ENCODE measurements around the gene GGT5. TPM values are rescaled to one million over a fixed set of nuclear protein-coding genes. Genes with fewer than 3 reads are reported as not detected.

GGT5 gene
- total and polyA plus RNA-seq, 2 of the 13 experiments (the other 11 are each of a cell fraction or from before 2014, with no cell fraction given), result 0.69 to 3.1 TPM

DNA sequence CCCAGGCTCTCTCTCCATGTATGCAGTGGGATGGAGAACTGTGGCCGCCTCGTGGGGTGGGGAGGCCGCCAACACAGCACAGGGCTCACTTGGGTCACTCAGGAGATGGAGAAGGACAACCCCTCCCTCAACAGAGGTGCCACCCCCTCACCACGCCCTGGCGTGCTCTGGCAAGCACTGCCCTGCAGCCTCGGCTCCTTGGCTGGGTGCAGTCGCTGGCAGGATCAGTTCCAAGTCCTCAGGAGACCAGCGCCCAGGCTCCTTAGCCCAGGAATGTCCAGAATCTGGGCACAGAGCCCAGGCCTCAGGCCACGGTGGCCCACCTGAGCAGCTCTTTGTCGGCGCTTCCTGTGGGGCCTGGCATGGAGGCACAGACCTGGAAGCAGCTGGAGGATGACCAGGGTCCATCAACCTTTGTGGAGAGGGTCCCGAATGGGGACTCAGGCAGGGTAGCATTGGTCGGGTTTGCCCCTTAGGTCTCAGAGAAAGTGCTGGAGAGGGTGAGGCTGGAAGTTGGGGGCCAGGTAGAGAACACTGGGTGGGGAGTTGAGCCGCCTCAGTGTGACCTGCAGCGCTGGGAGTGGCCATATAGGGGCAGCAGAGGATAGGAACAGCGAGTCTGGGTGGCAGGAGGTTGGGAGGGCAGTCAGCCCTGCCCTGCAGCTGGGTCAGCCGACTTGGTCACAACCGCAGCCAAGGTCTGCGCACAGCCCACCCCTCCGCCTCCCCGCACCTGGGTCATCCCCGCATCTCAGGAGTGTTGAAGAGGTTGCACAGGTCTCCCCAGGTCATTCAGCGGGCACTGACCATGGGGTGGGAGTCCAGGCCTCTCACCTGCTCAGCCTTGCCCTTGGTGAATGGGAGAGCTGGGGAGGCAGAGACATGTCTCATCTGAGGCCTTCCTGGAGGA, 55.4 kb downstream of the GGT5 start (continued):
- TF ChIP-seq ZNF746 (CRISPR knock-in tag; IDR thresholded peaks at IDR 0.05) (no peak), KAT2B (IDR thresholded peaks at IDR 0.05; ENCODE audit: borderline replicate concordance, low read depth, low read length) (no peak), ZBTB39 (CRISPR knock-in tag; IDR thresholded peaks at IDR 0.05) (no peak), MED8 (CRISPR knock-in tag; IDR thresholded peaks at IDR 0.05; ENCODE audit: insufficient replicate concordance) (no peak), CHD4 (IDR thresholded peaks at IDR 0.05; ENCODE audit: borderline replicate concordance, low read length) (no peak), YEATS4 (CRISPR knock-in tag; IDR thresholded peaks at IDR 0.05; ENCODE audit: borderline replicate concordance) (no peak), ZNF678 (CRISPR knock-in tag; IDR thresholded peaks at IDR 0.05) (no peak), ZEB1 (IDR thresholded peaks at IDR 0.05; ENCODE audit: insufficient replicate concordance, low read depth) (no peak), HNRNPLL (IDR thresholded peaks at IDR 0.05; ENCODE audit: low read depth, low read length, poor library complexity, severe bottlenecking) (no peak), ZNF816 (CRISPR knock-in tag; IDR thresholded peaks at IDR 0.05; ENCODE audit: borderline replicate concordance) (no peak), ZNF564 (CRISPR knock-in tag; IDR thresholded peaks at IDR 0.05) (no peak), CBX1 (IDR thresholded peaks at IDR 0.05; ENCODE audit: low read depth) (no peak), BRCA1 (CRISPR knock-in tag; IDR thresholded peaks at IDR 0.05) (no peak), CHCHD3 (CRISPR knock-in tag; IDR thresholded peaks at IDR 0.05) (no peak)
- TF ChIP-seq, protein P1, sequence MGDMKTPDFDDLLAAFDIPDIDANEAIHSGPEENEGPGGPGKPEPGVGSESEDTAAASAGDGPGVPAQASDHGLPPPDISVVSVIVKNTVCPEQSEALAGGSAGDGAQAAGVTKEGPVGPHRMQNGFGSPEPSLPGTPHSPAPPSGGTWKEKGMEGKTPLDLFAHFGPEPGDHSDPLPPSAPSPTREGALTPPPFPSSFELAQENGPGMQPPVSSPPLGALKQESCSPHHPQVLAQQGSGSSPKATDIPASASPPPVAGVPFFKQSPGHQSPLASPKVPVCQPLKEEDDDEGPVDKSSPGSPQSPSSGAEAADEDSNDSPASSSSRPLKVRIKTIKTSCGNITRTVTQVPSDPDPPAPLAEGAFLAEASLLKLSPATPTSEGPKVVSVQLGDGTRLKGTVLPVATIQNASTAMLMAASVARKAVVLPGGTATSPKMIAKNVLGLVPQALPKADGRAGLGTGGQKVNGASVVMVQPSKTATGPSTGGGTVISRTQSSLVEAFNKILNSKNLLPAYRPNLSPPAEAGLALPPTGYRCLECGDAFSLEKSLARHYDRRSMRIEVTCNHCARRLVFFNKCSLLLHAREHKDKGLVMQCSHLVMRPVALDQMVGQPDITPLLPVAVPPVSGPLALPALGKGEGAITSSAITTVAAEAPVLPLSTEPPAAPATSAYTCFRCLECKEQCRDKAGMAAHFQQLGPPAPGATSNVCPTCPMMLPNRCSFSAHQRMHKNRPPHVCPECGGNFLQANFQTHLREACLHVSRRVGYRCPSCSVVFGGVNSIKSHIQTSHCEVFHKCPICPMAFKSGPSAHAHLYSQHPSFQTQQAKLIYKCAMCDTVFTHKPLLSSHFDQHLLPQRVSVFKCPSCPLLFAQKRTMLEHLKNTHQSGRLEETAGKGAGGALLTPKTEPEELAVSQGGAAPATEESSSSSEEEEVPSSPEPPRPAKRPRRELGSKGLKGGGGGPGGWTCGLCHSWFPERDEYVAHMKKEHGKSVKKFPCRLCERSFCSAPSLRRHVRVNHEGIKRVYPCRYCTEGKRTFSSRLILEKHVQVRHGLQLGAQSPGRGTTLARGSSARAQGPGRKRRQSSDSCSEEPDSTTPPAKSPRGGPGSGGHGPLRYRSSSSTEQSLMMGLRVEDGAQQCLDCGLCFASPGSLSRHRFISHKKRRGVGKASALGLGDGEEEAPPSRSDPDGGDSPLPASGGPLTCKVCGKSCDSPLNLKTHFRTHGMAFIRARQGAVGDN (CRISPR knock-in tag; IDR thresholded peaks at IDR 0.05), result peak; percentile 68
- TF ChIP-seq, protein P2, sequence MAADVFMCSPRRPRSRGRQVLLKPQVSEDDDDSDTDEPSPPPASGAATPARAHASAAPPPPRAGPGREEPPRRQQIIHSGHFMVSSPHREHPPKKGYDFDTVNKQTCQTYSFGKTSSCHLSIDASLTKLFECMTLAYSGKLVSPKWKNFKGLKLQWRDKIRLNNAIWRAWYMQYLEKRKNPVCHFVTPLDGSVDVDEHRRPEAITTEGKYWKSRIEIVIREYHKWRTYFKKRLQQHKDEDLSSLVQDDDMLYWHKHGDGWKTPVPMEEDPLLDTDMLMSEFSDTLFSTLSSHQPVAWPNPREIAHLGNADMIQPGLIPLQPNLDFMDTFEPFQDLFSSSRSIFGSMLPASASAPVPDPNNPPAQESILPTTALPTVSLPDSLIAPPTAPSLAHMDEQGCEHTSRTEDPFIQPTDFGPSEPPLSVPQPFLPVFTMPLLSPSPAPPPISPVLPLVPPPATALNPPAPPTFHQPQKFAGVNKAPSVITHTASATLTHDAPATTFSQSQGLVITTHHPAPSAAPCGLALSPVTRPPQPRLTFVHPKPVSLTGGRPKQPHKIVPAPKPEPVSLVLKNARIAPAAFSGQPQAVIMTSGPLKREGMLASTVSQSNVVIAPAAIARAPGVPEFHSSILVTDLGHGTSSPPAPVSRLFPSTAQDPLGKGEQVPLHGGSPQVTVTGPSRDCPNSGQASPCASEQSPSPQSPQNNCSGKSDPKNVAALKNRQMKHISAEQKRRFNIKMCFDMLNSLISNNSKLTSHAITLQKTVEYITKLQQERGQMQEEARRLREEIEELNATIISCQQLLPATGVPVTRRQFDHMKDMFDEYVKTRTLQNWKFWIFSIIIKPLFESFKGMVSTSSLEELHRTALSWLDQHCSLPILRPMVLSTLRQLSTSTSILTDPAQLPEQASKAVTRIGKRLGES (CRISPR knock-in tag; IDR thresholded peaks at IDR 0.05; ENCODE audit: borderline replicate concordance), result no peak
- TF ChIP-seq, protein P3, sequence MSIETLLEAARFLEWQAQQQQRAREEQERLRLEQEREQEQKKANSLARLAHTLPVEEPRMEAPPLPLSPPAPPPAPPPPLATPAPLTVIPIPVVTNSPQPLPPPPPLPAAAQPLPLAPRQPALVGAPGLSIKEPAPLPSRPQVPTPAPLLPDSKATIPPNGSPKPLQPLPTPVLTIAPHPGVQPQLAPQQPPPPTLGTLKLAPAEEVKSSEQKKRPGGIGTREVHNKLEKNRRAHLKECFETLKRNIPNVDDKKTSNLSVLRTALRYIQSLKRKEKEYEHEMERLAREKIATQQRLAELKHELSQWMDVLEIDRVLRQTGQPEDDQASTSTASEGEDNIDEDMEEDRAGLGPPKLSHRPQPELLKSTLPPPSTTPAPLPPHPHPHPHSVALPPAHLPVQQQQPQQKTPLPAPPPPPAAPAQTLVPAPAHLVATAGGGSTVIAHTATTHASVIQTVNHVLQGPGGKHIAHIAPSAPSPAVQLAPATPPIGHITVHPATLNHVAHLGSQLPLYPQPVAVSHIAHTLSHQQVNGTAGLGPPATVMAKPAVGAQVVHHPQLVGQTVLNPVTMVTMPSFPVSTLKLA (IDR thresholded peaks at IDR 0.05), result no peak

Data from HepG2 (cell line).